H1 (cell line): Measurements from ENCODE around the gene DYSF.

Source experiments
- BCL11A ChIP-seq, 2 experiments: IDR thresholded peaks; one replicate each; pipeline ENCODE4 v1.6.1; 2011; ENCODE audit warnings: low read depth in 2 of 2, low read length in 2 of 2, mild to moderate bottlenecking in 2 of 2
- EGR1 ChIP-seq: IDR thresholded peaks from 2 replicates; pipeline ENCODE4 v1.6.1; 2011; ENCODE audit warnings: low read depth, low read length, borderline replicate concordance
- JUN ChIP-seq: IDR thresholded peaks from 2 replicates; pipeline ENCODE4 v1.6.1; 2011; ENCODE audit warnings: low read depth, mild to moderate bottlenecking, improper control_type of control experiment, low read length
- POLR2A ChIP-seq, 2 experiments: IDR thresholded peaks; 1 replicate in 1 of 2; 2 replicates in 1 of 2; pipeline ENCODE4 v1.6.1; 2011; ENCODE audit warnings: low read depth in 2 of 2, low read length in 2 of 2, mild to moderate bottlenecking in 2 of 2; ENCODE audit errors: control extremely low read depth in 1 of 2
- POLR2AphosphoS5 ChIP-seq: IDR thresholded peaks from 2 replicates; pipeline ENCODE4 v1.6.1; 2011; ENCODE audit warnings: low read depth, low read length
- SIN3A ChIP-seq, 2 experiments: IDR thresholded peaks in 1 of 2; conservative IDR thresholded peaks in 1 of 2; 2 replicates each; pipeline ENCODE4 v1.6.1; 2011 to 2012; ENCODE audit warnings: low read length in 2 of 2, improper control_type of control experiment in 1 of 2, low read depth in 1 of 2, mild to moderate bottlenecking in 1 of 2
- TF ChIP-seq, protein P1 (sequence below), 3 experiments: IDR thresholded peaks; 1 replicate in 2 of 3; 2 replicates in 1 of 3; pipeline versions ENCODE4 v1.5.1 to v1.6.1; 2011; ENCODE audit warnings: low read length in 3 of 3, mild to moderate bottlenecking in 3 of 3, inconsistent platforms in 2 of 3, low read depth in 1 of 3, moderate library complexity in 1 of 3; ENCODE audit not compliant: insufficient read depth in 1 of 3; ENCODE audit errors: control extremely low read depth in 1 of 3
- TF ChIP-seq, protein P2 (sequence below): IDR thresholded peaks from 2 replicates; pipeline ENCODE4 v1.6.1; 2011; ENCODE audit warnings: low read length, improper control_type of control experiment

DNA sequence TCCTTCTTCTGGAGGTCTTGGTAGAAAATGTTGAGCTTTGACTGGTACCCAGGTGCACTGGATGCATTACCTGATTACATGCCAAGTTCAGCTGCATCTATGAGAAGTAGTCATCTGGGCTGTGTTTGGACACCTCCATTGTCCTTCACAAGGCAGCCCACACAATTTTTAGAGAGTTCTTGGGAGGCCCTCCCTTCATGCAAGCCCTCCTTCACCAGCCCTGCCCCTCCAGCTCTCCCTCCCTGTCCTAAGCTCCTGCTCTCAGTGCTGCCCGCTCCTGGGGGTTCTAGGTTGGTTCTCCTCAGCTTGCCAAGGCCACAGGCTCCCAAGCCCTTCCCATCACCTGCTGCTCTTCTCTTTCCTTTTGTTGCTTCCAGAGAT, 148.7 kb downstream of the DYSF start:
- TF ChIP-seq EGR1 = no peak
- TF ChIP-seq, protein P1, sequence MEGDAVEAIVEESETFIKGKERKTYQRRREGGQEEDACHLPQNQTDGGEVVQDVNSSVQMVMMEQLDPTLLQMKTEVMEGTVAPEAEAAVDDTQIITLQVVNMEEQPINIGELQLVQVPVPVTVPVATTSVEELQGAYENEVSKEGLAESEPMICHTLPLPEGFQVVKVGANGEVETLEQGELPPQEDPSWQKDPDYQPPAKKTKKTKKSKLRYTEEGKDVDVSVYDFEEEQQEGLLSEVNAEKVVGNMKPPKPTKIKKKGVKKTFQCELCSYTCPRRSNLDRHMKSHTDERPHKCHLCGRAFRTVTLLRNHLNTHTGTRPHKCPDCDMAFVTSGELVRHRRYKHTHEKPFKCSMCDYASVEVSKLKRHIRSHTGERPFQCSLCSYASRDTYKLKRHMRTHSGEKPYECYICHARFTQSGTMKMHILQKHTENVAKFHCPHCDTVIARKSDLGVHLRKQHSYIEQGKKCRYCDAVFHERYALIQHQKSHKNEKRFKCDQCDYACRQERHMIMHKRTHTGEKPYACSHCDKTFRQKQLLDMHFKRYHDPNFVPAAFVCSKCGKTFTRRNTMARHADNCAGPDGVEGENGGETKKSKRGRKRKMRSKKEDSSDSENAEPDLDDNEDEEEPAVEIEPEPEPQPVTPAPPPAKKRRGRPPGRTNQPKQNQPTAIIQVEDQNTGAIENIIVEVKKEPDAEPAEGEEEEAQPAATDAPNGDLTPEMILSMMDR (IDR thresholded peaks at IDR 0.05; ENCODE audit: control extremely low read depth in 1 of 3, insufficient read depth in 1 of 3, low read depth in 1 of 3, low read length in 3 of 3) = no peak
- no peak for TF ChIP-seq POLR2A (IDR thresholded peaks at IDR 0.05; ENCODE audit: control extremely low read depth in 1 of 2, low read depth in 2 of 2, low read length in 2 of 2)
- TF ChIP-seq BCL11A (IDR thresholded peaks at IDR 0.05; ENCODE audit: low read depth in 2 of 2, low read length in 2 of 2) = no peak
- TF ChIP-seq, protein P2, sequence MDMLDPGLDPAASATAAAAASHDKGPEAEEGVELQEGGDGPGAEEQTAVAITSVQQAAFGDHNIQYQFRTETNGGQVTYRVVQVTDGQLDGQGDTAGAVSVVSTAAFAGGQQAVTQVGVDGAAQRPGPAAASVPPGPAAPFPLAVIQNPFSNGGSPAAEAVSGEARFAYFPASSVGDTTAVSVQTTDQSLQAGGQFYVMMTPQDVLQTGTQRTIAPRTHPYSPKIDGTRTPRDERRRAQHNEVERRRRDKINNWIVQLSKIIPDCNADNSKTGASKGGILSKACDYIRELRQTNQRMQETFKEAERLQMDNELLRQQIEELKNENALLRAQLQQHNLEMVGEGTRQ = no peak
- TF ChIP-seq SIN3A (conservative IDR thresholded peaks at IDR 0.05 in 1 of 2, IDR thresholded peaks at IDR 0.05 in 1 of 2; ENCODE audit: low read depth in 1 of 2, low read length in 2 of 2) = no peak
- no peak for TF ChIP-seq JUN
- no peak for TF ChIP-seq POLR2AphosphoS5
